DMS 273 treated with DMSO at 0.1 percent for 48 hours (cell line): ENCODE data around the gene ZBTB46.
"Not testable (repeated sequence)": the region's sequence is repeated elsewhere in the genome, so short reads cannot be mapped to it uniquely, and the experiment has no call there.

ENCODE experiments used
- DNase-seq: peaks from one replicate; lab custom pipeline; 2025; lab: John Stamatoyannopoulos, UW

The ZBTB46 gene

GRCh38 chr20:63815615-63816253, 15.3 kb downstream of the ZBTB46 start:
- DNase-seq = no peak

- no peak for DNase-seq
Observed at GRCh38 chr20:63814891-63815614, 16.0 kb downstream of the ZBTB46 start.

- DNase-seq = no peak
Observed at GRCh38 chr20:63811491-63811875, 19.6 kb downstream of the ZBTB46 start.

- DNase-seq = no peak
Observed at GRCh38 chr20:63810730-63811490, 20.2 kb downstream of the ZBTB46 start.

GRCh38 chr20:63809856-63810255, 21.2 kb downstream of the ZBTB46 start:
- no peak for DNase-seq

- no peak for DNase-seq
Observed at GRCh38 chr20:63808964-63809674, 21.9 kb downstream of the ZBTB46 start.

- DNase-seq = no peak
Observed at GRCh38 chr20:63808145-63808724, 22.8 kb downstream of the ZBTB46 start.

- no peak for DNase-seq
Observed at GRCh38 chr20:63807654-63808053, 23.4 kb downstream of the ZBTB46 start.

- DNase-seq = no peak
Observed at GRCh38 chr20:63804308-63804636, 26.8 kb downstream of the ZBTB46 start.

GRCh38 chr20:63802469-63803240, 28.4 kb downstream of the ZBTB46 start:
- DNase-seq = no peak

GRCh38 chr20:63801174-63801573, 29.9 kb downstream of the ZBTB46 start:
- not testable (repeated sequence) for DNase-seq

GRCh38 chr20:63800411-63800810, 30.7 kb downstream of the ZBTB46 start:
- DNase-seq = not testable (repeated sequence)

- not testable (repeated sequence) for DNase-seq
Observed at GRCh38 chr20:63799127-63799526, 31.9 kb downstream of the ZBTB46 start.

GRCh38 chr20:63797175-63797574, 33.9 kb downstream of the ZBTB46 start:
- not testable (repeated sequence) for DNase-seq

- no peak for DNase-seq
Observed at GRCh38 chr20:63795178-63795830, 35.8 kb downstream of the ZBTB46 start.

GRCh38 chr20:63794614-63795013, 36.5 kb downstream of the ZBTB46 start:
- DNase-seq = no peak

GRCh38 chr20:63792866-63793265, 38.2 kb downstream of the ZBTB46 start:
- DNase-seq = no peak

- DNase-seq = no peak
Observed at GRCh38 chr20:63791497-63792156, 39.4 kb downstream of the ZBTB46 start.

- DNase-seq = no peak
Observed at GRCh38 chr20:63790572-63791168, 40.4 kb downstream of the ZBTB46 start.
